ENCODE measurements around the gene IL32. TPM values are rescaled to one million over a fixed set of nuclear protein-coding genes. Genes with fewer than 3 reads are reported as not detected.
A peak's percentile ranks its signal among the peaks of the same experiment; 100 is the strongest.

The IL32 gene
- 4.5 and 7.7 TPM in 2 replicates for total RNA-seq (2021)
- percentile 13 among the genes with signal in this experiment for Bru-seq, nascent RNA
- BruChase-seq, experiment 1, labeled RNA remaining after a 2-hour chase, result percentile 6 among the genes with signal in this experiment
- percentile 29 among the genes with signal in this experiment for BruChase-seq, experiment 2, labeled RNA remaining after a 6-hour chase
- long read RNA-seq, partial matches to known transcripts, result 0 of 12 reads
- long read RNA-seq, other reads (novel, unspliced or antisense), result 1 of 12 reads

- BruUV-seq (replicated peaks), result no TSS peak
- Histone ChIP-seq H3K36me3 (ENCODE audit: insufficient read depth, low read length, poor library complexity, severe bottlenecking) (no peaks in the 10 kb centered on the region), H3K4me3 (ENCODE audit: low read depth, low read length, poor library complexity, severe bottlenecking) (no peak within 1 kb of the TSS), H3K27ac (ENCODE audit: low read depth, low read length, poor library complexity, severe bottlenecking) (no peak within 1 kb of the TSS), H3K9me3 (ENCODE audit: low read depth, low read length, poor library complexity, severe bottlenecking) (no peaks in the 10 kb centered on the region), H3K27me3 (replicated peaks; ENCODE audit: insufficient read depth, low read depth, low read length, poor library complexity) (no peaks in the 10 kb centered on the region), H3K4me1 (ENCODE audit: insufficient read depth, low read length, poor library complexity, severe bottlenecking) (no peaks in the 10 kb centered on the region)
- DNase-seq (ENCODE audit: low spot score), result no peak
- ChIA-PET POLR2A (ENCODE audit: low non-redundant PET) (no interaction called here), CTCF (no interaction called here)
- intact Hi-C loops (cut with micrococcal nuclease; ENCODE audit: unreplicated experiment), result no loop called here
- TF ChIP-seq EZH2 (IDR thresholded peaks at IDR 0.05; ENCODE audit: borderline replicate concordance, low read depth, low read length, poor library complexity, severe bottlenecking) (no peak), CTCF (conservative IDR thresholded peaks at IDR 0.05; ENCODE audit: low read depth, low read length) (no peak)
Measured at GRCh38 chr16:3065069-3065741, at the start of gene IL32. Gene IL32 (plus strand): TSS chr16:3065640. CDS start chr16:3065812, 172 bp downstream.

DNA sequence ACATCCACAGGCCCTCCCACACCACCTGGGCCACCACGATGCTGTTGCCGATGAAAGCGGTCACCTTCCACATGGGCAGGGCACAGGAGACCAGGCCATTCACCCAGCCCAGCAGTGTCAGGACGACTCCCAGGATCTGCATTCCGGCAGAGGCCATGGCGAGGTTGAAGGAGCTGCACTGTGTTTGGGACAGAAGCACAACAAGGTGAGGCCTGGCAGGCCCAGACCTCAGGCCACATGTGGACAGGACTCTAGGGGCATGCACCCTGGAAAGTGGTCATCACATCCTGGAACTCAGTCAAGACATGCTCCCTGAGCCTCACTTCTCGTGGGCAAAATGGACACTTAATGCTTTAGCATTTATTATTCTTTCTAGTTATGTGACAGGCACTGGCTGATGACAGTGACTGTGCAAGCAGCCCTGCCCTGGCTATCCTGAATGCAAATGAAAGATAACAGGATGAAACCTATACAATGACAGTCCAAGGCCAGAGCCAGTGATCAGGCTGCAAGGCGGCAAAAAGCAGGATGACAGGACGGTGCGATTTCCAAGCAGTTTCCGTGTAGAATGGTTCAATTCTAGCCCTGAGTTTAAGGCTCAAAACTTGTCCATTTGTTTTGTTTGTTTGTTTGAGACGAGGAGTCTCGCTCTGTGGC is 49.4 kb upstream of the IL32 start:
- DNase-seq (ENCODE audit: low spot score), result no peak
- Histone ChIP-seq H3K27me3 (replicated peaks; ENCODE audit: insufficient read depth, low read depth, low read length, poor library complexity) (peaks cover 34% of the 10 kb centered on the region), H3K4me1 (ENCODE audit: insufficient read depth, low read length, poor library complexity, severe bottlenecking) (peaks cover 8% of the 10 kb centered on the region), H3K27ac (ENCODE audit: low read depth, low read length, poor library complexity, severe bottlenecking) (no peak overlapping the region), H3K36me3 (ENCODE audit: insufficient read depth, low read length, poor library complexity, severe bottlenecking) (no peaks in the 10 kb centered on the region), H3K9me3 (ENCODE audit: low read depth, low read length, poor library complexity, severe bottlenecking) (no peaks in the 10 kb centered on the region), H3K4me3 (ENCODE audit: low read depth, low read length, poor library complexity, severe bottlenecking) (no peak overlapping the region)
- no TSS peak for BruUV-seq (replicated peaks)
- intact Hi-C loops (cut with micrococcal nuclease; ENCODE audit: unreplicated experiment), result no loop called here
- TF ChIP-seq EZH2 (IDR thresholded peaks at IDR 0.05; ENCODE audit: borderline replicate concordance, low read depth, low read length, poor library complexity, severe bottlenecking) (no peak), CTCF (conservative IDR thresholded peaks at IDR 0.05; ENCODE audit: low read depth, low read length) (no peak)
- CTCF ChIA-PET, result no interaction called here
- POLR2A ChIA-PET (ENCODE audit: low non-redundant PET), result no interaction called here

DNA sequence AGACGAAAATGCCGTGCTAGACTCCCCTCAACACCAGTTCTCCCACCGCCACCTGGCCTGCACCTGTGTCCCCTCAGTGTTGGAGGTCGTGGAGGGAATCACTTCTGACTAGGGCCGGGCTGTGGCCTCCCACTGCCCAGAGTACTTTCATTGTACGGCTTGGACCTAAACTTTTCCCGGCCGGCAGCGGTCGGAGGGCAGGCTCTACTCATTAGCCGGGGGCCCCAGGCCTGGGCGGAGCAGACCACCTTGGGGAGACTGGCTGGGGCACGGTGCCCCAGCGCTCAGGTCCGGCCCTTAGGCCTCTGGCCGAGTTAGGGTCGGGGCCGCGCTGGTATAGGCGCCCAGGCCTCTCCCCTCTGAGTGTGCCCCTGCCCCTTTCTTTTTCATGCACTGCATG is 48.1 kb upstream of the IL32 start:
- Histone ChIP-seq H3K4me3 (ENCODE audit: low read depth, low read length, poor library complexity, severe bottlenecking) (no peak overlapping the region), H3K27me3 (replicated peaks; ENCODE audit: insufficient read depth, low read depth, low read length, poor library complexity) (peaks cover 22% of the 10 kb centered on the region), H3K9me3 (ENCODE audit: low read depth, low read length, poor library complexity, severe bottlenecking) (no peaks in the 10 kb centered on the region), H3K36me3 (ENCODE audit: insufficient read depth, low read length, poor library complexity, severe bottlenecking) (no peaks in the 10 kb centered on the region), H3K4me1 (ENCODE audit: insufficient read depth, low read length, poor library complexity, severe bottlenecking) (peaks cover 17% of the 10 kb centered on the region), H3K27ac (ENCODE audit: low read depth, low read length, poor library complexity, severe bottlenecking) (no peak overlapping the region)
- ChIA-PET CTCF (no interaction called here), POLR2A (ENCODE audit: low non-redundant PET) (no interaction called here)
- no TSS peak for BruUV-seq (replicated peaks)
- TF ChIP-seq CTCF (conservative IDR thresholded peaks at IDR 0.05; ENCODE audit: low read depth, low read length), result no peak
- no peak for TF ChIP-seq EZH2 (IDR thresholded peaks at IDR 0.05; ENCODE audit: borderline replicate concordance, low read depth, low read length, poor library complexity, severe bottlenecking)
- intact Hi-C loops (cut with micrococcal nuclease; ENCODE audit: unreplicated experiment), result no loop called here
- DNase-seq (ENCODE audit: low spot score), result no peak

Measured in A673 (cell line).